Liver (tissue), 3 donors: ENCODE data around the gene BLOC1S1.

Source experiments
- TAF1 ChIP-seq: conservative IDR thresholded peaks from 2 replicates; pipeline ENCODE4 v1.6.1; 2016; ENCODE audit warnings: antibody characterized with exemption, mild to moderate bottlenecking
- TF ChIP-seq, protein P1 (sequence below): fragments of 150-350 bp; IDR thresholded peaks from 2 replicates; pipeline ENCODE4 v1.5.1; 2017; ENCODE audit warnings: improper control_type of control experiment, low read depth, low read length; ENCODE audit not compliant: missing input control
- donor health status: healthy.
- donor health status: healthy.

DNA sequence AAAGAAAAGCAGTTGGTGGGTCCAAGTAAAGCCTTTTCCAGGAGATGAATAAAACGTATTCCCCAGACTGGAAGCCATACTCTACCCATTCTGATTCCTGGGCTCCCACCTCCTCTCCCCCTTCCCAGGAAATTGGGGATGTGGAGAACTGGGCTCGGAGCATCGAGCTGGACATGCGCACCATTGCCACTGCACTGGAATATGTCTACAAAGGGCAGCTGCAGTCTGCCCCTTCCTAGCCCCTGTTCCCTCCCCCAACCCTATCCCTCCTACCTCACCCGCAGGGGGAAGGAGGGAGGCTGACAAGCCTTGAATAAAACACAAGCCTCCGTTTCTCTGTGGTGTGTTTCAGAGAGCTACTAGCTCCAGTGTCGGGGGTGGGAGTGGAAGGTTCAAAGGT lies 3.5 kb downstream of the BLOC1S1 start:
- TF ChIP-seq, protein P1, sequence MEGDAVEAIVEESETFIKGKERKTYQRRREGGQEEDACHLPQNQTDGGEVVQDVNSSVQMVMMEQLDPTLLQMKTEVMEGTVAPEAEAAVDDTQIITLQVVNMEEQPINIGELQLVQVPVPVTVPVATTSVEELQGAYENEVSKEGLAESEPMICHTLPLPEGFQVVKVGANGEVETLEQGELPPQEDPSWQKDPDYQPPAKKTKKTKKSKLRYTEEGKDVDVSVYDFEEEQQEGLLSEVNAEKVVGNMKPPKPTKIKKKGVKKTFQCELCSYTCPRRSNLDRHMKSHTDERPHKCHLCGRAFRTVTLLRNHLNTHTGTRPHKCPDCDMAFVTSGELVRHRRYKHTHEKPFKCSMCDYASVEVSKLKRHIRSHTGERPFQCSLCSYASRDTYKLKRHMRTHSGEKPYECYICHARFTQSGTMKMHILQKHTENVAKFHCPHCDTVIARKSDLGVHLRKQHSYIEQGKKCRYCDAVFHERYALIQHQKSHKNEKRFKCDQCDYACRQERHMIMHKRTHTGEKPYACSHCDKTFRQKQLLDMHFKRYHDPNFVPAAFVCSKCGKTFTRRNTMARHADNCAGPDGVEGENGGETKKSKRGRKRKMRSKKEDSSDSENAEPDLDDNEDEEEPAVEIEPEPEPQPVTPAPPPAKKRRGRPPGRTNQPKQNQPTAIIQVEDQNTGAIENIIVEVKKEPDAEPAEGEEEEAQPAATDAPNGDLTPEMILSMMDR = no peak
- no peak for TF ChIP-seq TAF1
